GM19455 (cell line): Measurements from ENCODE around the gene TCTN2.

Experiments
- ATAC-seq: cut with Tn5 transposase; IDR thresholded peaks from one replicate; pipeline ENCODE4 v1.9.1; 2021; ENCODE audit not compliant: unreplicated experiment

TCTN2 gene

DNA sequence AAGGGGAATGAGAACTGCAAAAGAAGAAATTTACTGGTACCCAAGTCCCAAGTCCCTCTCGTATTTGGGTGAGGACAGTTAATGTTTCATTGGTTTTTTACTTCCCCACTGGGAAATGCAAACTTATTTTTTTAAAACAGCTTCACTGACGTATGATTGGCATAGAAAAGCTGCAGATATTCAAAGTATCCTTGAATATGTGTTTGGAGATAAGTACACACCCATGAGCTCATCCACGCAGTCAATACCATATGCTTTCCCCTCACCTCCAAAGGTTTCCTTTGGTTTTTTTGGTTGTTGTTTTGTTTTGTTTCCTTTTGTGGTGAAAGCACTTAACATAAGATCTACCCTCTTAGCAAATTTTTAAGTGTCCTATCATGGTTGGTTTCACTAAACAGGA lies 13.1 kb downstream of the TCTN2 start:
- no peak for ATAC-seq

DNA sequence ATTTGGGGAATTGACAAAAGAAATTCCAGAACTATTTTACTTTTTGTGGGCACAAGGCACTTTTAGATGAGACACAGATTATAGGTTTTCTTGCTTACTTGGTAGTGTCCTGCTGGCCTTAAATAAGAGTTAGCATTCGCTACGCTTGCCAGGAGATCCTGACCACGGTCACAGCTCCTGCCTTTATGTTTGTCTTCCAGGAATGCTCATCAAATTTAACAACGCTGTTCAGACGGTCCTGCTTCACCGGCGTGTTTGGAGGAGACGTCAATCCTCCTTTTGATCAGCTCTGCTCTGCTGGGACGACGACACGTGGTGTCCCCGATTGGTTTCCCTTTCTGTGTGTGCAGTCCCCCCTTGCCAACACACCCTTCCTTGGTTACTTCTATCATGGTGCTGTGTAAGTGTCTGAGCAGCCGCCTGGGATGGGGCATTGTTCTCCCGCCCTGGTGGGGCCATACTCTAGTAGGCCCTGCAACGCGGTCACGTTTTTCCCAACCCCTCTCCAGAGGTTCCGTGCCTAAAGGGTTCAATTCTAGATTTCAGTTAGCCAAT lies 15.8 kb downstream of the TCTN2 start:
- no peak for ATAC-seq

DNA sequence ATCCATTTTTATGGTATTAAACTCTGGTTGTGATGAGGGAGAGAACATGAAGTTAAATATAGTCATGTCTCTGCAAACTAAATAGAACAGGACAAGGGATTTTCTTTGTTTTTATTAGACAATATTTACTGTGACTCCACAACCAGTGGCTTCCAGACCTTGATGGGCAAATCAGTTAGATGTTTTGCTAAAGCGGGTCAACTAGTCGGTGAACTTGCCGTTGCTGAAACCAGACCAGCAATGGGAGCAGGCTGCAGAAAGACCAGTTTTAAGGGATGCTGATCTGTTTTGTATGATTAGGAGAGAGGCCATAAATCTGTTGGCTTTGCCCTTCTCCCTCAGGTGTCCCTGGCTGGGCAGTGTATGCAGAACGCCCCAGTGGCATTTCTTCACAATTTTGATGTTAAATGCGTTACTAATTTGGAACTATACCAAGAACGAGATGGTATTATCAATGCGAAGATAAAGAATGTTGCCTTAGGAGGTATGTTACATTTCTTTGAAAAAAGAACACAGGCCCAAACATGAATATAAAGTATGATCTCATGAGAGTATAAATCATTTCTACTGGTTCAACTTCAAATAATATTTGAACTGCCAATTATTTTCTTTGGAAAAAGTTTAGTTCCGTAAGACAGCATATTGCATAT lies 19.4 kb downstream of the TCTN2 start:
- no peak for ATAC-seq

DNA sequence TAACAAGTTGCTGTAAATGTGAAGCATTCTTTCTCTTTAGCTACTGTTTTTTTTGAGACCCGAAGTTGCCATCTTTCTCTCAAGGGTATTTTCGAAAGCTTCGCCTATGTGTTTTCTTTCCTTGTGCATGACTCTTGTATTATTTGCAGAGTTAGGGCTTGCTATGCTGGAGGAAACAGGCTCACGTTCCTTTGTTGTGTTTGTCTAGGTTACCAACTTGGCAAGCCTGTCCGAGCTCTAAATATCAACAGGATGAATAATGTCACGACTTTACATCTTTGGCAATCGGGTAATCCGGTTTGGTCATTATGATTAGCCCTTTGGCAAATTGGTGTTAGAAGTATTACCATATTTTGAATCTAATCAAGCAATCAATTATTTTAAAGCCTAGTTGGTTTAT lies 25.3 kb downstream of the TCTN2 start:
- no peak for ATAC-seq

DNA sequence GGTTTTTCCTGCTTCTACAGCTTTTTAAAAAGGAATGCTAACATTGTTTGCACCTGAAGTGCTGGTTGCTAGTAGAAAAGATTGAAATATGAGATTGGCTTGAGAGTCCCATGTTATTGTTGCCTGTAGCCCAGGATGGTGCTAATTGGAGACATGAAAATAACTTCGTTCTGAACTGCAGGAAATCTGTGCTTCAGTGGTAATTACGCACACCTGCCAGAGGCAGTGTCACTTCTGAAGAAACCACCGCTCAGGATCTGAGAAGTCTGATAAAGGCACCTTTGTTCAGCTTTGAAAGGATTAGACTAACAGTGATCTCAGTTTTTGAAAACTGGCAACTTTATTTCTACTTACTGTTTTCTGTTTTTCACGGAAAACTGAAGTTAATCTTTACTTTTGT lies 25.7 kb downstream of the TCTN2 start:
- no peak for ATAC-seq

DNA sequence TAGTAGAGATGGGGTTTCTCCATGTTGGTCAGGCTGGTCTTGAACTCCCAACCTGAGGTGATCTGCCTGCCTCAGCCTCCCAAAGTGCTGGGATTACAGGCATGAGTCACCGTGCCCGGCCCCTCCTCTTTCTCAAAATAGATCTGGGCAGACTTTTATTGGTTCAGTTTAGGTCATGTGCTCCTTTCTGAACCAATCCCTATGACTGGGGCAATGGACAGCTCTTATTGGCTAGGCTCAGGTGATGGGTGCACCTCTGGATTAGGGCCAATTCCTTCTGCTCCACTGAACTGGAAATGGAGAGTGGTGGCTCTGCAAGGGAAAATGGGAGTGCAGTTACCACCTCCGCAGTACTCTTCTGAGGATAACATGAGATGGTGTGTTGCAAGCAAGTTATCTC lies 35.0 kb downstream of the TCTN2 start:
- no peak for ATAC-seq

DNA sequence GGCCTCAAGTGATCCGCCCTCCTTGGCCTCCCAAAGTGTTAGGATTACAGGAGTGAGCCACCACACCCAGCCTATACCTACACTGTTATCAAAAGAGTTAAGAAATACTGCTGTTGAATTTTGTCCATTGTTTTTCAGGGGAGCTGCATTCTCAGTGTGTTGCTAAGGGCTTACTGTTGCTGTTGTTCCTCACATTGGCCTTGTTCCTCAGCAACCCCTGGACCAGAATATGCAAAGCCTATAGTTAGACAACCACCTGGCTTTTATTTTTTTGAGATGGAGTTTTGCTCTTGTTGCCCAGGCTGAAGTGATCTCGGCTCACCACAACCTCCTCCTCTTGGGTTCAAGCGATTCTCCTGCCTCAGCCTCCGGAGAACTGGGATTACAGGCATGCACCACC lies 36.6 kb downstream of the TCTN2 start:
- ATAC-seq, result no peak

DNA sequence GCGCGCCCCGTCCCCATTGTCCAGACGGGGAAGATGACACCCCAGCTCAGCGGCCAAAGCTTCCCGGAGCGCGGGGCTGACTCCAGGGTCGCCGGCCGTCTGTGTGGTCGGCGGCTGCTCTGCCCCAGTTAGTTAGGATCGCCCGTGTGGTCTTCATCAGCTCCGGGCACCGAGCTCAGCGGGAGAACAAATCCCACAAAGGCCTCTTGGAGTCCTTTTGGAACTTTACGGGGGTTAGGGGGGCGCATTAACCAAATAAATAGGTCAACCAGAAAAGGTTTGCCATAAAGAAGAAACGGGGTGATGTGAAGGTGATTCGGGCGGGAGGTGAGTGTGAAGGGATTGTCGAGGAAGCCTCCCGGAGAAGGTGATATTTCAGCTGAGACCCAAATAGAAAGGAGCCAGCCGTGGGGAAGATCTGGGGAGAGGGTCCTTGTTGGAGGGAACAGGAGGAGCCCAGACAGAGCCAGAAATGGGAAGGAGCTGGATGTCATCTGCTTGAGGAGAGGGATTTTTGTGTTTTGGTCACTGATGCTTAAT lies 41.9 kb downstream of the TCTN2 start:
- no peak for ATAC-seq

DNA sequence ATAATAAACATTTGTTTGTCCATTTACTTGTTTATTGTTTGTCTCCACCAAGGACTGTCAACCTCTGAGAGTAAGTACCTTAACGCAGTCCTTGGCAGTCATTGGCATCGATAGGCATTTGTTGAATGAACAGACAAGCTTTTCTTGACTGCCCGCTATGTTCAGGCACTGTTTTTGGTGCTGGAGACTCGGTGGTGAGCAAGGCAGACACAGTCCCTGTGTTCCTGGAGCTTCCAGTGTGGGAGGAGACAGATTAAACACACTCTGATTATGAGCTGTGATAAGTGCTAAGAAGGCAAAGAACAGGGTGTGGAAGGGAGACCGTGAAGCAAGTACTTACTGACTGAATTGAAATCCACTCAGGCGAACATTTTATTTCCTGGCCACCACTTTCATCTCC lies 42.5 kb downstream of the TCTN2 start:
- no peak for ATAC-seq

DNA sequence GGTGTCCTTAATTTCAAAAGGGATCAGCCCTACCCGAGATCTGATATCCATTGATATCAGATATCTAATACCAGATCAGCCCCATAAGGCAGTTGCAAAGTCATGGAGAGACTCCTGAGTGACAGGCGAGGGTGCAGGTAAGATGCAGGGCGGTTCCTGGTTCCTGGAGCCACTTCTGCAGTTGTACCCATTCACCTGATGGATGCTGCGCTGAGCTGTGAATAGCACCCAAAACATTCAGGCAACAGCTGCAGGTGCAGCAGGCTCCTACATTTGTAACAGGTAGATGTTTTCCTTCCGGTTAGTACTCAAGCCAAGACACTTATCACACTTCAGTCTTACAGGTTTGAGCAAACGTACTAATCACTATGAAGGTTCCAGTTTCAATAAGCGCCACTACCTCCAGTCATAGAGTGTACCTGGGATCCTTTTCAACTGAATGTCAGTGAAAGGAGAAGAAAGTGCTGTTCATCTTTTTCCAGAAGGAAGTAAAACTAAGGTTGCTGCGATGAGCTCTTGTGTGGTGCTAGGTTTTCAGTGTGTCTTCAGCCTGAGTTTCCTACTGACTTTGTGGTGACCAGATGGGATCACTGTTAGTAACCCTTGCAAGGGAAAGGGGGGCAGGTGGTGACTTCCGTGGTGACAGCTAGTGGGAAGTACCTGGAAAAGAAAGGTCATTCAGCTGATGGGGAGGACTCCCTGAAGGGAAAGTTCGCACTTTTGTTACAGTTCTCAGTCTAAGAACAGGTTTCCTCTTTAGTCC lies 43.1 kb downstream of the TCTN2 start:
- no peak for ATAC-seq

DNA sequence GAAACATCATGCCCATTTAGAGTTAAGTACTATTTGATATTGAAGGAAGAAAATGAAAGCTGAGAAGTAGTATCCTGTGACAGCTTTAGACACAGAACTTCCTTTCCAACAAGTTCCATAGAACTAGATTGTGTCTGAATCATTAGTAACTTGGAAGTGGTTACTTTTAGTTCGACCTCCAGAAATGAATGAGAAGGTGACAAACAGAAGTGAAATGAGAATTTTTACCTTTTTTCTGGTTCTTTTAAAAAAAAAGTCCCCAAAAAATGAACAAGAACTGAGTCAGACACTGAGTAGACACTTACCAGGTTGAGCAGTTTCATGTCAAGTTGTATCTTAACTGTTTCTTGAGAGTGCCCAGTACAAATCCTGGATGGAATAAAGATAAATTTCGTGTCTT lies 44.3 kb downstream of the TCTN2 start:
- no peak for ATAC-seq

DNA sequence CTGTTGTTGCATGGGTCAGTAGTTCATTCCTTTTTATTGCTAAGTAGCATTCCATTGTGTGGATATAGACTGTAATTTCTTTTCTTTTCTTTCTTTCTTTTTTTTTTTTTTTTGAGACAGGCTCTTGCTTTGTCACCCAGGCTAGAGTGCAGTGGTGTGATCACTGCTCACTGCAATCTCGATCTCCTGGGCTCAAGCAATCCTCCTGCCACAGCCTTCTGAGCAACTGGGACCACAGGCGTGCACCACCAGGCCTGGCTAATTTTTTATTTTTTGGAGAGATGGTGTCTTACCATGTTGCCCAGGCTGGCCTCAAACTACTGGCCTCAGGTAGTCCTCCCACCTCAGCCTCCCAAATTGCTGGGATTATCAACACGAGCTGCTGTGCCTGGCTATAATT lies 46.4 kb downstream of the TCTN2 start:
- no peak for ATAC-seq

DNA sequence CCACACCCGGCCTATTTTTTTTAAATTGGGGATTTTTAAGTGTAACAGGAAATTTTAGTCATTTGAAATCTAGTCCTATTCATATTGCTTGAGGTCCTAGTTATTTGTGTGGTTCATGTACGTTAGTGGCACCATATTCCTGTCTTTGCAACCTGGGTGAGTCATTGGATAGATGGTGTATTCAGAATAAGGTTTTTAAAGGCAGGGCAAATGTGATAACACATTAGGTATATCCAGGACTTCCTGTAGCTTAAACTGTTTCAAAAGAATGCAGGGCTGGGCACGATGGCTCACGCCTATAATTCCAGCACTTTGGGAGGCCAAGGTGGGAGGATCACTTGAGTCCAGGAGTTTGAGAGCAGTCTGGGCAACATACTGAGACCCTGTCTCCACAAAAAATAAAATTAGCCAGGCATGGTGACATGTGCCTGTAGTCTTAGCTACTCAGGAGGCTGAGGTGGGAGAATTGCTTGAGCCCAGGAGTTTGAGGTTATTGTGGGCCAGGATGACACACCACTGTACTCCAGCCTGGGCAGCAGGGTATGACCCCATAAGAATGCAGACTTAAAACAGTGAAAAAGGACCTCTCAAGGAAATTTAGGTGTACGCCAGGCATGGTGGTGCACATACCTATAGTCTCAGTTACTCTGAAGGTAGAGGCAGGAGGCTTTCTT lies 49.4 kb downstream of the TCTN2 start:
- no peak for ATAC-seq

DNA sequence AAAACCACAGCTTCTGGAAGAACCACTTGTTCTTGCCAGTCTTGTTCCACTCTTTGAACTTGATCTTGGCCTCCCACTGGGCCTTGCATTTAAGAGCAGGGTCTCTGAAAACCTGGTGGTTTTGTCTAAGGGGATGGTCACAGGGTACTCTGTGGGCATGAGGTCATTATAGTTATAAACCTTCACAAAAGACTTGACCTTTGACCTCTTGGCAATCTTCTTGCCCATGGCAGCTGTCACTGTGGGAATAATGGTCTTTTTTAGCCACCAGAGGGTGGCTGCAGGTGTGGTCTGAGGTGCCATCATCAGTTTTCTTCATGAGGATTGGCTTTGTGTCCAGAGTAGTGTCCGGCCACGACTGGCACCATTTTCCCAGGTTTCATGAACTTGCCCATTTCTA lies 50.3 kb downstream of the TCTN2 start:
- no peak for ATAC-seq

DNA sequence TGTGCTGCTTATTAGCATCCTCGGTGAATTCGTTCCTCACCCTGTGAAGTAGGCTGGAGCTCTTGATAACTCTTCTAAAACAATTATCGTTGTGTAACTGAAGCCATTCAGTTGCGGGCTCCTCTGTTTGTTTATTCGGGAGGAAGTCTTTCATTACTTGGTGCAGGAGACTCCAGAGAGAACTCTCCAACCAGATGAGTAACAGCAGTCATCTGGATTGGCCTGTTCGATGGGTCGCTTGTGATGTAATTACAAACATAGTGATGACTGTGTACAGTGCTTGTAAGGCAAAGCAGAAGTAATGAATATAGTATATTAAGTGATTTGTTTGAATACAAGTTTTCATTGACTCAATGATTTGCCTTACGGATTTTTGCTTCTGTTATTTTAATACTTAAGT lies 52.1 kb downstream of the TCTN2 start:
- no peak for ATAC-seq

DNA sequence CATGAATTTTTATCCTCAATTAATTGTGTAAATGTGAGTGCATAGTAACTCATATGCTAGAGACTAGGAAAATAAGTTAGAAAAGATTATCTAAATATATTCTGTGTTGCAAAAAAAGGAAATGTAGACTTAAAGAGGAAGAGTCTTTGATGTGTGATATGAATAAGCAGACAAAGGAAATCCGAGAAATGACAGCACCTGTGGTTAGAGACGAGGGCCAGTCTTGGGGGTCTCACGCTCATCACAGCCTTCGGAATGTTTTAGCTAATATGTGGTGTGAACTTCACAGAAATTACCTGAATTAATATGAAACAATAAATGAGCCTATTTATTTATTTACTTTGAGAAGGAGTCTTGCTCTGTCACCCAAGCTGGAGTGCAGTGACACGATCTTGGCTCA lies 52.9 kb downstream of the TCTN2 start:
- ATAC-seq, result no peak

DNA sequence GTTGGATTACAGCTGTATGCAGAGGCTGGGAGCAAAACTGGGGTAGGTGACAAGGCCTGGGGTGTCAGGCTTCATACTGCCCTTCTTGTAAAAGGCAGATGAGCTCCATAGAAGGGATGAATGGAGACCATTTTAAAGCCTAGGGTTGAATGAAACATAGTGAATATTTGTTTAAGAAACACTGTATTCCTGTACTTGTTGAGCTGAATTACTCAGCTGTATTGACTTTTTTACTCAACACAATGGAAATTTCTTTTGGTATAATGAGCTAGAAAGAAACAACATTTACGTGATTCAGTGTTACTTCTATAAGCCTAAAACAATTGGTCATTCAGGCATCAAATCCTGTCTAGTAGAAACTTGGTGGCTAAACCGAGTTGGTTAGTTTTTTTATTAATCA lies 55.3 kb downstream of the TCTN2 start:
- ATAC-seq, result no peak

DNA sequence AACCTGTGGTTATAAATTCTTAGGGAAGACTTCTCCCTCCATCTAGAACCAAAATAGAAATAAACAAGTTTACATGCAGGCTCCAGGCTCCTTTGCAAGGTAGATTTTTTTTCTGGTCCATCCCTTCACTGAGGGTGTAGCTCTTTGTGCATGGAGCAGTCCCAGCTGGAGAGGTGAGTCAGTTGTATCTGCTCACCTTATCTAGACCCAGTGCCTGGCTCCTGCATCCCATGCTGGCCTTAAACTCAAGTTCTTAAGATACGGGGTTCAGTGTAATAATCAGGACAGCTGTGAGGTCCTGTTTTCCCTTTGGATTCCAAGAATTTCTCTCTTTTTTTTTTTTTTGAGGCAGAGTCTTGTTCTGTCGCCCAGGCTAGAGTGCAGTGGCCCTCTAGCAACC lies 56.0 kb downstream of the TCTN2 start:
- ATAC-seq, result no peak

DNA sequence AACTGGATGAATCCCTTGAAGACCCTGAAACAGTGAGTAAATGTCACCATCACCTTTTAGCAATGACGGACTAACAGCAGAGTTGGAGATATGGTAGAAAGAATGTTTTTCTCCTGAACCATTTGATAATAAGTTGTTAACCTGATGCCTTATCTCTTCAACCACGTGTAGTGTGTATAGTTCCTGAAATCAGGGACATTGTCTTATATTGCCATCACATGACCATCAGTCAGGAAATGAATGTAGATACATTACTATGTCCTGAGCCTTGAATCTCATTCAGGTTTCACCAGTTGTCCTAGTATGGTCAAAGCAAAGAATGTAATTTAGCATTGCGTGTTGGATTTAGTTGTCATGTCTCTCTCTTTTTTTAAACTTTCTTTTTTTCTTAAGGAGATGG lies 57.0 kb downstream of the TCTN2 start:
- ATAC-seq, result no peak

DNA sequence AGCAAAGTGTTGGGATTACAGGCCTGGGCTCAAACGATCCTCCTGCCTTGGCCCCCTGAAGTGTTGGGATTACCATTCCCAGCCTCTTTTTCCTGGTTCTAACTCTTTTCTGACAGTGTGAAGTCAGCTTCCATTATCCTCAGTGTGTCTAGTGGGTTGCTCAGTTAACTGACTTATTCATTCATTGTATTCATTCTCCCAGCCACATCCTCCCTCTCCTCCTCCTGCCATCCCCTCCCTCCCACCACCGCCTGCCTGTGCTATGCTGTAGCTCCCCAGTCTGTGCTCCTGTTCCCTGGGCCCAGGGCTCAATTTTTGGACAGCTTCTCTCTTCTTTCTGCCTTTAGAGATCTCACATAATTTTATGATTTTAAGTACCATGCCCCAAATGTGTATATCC lies 60.7 kb downstream of the TCTN2 start:
- ATAC-seq, result no peak

DNA sequence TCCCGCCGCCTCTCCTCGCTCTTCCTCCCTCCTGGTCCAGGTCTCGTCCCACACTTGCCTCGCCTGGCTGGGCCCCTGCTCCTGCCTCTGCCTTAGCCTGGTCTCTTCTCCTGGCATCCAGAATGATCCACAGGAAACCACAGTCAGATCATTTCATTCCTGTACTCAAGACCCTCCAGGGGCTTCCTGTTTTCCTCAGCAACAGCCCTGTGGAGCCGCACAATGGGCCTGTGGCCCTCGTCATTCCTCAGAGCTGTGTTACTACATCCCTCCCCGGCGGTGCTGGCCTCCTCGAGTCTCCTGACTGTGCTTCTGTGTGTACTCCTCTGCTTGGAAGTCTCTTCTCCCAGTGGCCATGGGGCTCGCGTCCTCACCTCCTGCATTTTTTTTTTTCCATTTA lies 61.3 kb downstream of the TCTN2 start:
- ATAC-seq, result no peak

DNA sequence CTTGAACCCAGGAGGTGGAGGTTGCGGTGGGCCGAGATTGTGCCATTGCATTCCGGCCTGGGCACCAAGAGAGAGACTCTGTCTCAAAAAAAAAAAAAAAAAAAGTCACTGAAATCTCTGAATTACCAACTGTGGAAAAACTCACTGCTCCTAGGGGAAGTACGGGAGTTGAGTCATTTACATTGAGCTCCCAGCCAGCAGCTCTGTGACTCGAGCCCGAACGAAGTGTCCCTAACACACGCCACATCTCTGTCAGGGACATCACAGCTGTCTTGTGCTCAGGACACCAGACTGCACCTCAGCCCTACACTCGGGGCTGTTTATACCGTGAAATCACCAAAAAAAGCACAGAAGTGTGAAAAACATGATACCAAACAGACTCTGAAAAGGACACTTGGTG lies 62.3 kb downstream of the TCTN2 start:
- no peak for ATAC-seq
